Measurements from ENCODE around the gene KIZ.

Gene KIZ

DNA sequence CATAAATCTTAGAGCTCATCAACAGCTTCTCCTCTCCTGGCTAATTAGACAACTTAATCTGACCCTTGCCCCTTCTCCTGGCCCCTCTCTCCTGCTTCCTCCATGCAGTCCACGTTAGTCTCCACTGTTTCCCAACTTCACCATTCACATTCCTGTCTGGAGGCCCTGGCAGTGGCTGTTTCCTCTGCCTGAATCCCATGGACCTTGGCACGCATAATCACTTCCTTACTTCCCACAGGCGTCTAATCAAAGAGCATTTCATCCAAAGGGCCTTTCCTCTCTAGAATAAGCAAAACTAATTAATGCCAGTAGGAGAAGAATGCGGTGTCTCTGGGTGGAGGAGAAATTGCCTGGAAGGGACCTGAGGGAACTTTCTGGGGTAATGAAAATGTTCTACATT lies 160.9 kb downstream of the KIZ start:
- H3K36me3 ChIP-seq (ENCODE audit: control insufficient read depth in 2 of 2, insufficient read depth in 2 of 2, low read length in 2 of 2): no peaks in the 10 kb centered on the region
- H3K4me3 ChIP-seq (ENCODE audit: low read length in 2 of 2): no peak overlapping the region
- H3K27ac ChIP-seq (ENCODE audit: low read length): no peak overlapping the region
- H3K9ac ChIP-seq (ENCODE audit: low read length in 2 of 2): no peak overlapping the region
- H3K9me3 ChIP-seq (ENCODE audit: control insufficient read depth in 2 of 2, low read length in 2 of 2): peaks cover 0 to 3% of the 10 kb centered on the region in 2 donors
- no peaks in the 10 kb centered on the region for H3K4me1 ChIP-seq (ENCODE audit: control insufficient read depth, insufficient read depth, low read length)
- peaks cover 4 to 6% of the 10 kb centered on the region in 2 donors for H3K27me3 ChIP-seq (ENCODE audit: control insufficient read depth in 1 of 2, insufficient read depth in 2 of 2, low read length in 2 of 2)

GRCh38 chr20:21288587-21289370 lies 162.9 kb downstream of the KIZ start:
- H3K9ac ChIP-seq (ENCODE audit: low read length in 2 of 2): no peak overlapping the region
- no peaks in the 10 kb centered on the region for H3K4me1 ChIP-seq (ENCODE audit: control insufficient read depth, insufficient read depth, low read length)
- H3K4me3 ChIP-seq (ENCODE audit: low read length in 2 of 2): no peak overlapping the region
- peaks cover 0 to 3% of the 10 kb centered on the region in 2 donors for H3K9me3 ChIP-seq (ENCODE audit: control insufficient read depth in 2 of 2, low read length in 2 of 2)
- no peak overlapping the region for H3K27ac ChIP-seq (ENCODE audit: low read length)
- H3K27me3 ChIP-seq (ENCODE audit: control insufficient read depth in 1 of 2, insufficient read depth in 2 of 2, low read length in 2 of 2): peaks cover 4 to 6% of the 10 kb centered on the region in 2 donors
- no peaks in the 10 kb centered on the region for H3K36me3 ChIP-seq (ENCODE audit: control insufficient read depth in 2 of 2, insufficient read depth in 2 of 2, low read length in 2 of 2)

- Histone ChIP-seq H3K9me3 (ENCODE audit: control insufficient read depth in 2 of 2, low read length in 2 of 2) (peaks cover 0 to 3% of the 10 kb centered on the region in 2 donors), H3K27ac (ENCODE audit: low read length) (no peak overlapping the region), H3K9ac (ENCODE audit: low read length in 2 of 2) (no peak overlapping the region), H3K4me3 (ENCODE audit: low read length in 2 of 2) (no peak overlapping the region), H3K27me3 (ENCODE audit: control insufficient read depth in 1 of 2, insufficient read depth in 2 of 2, low read length in 2 of 2) (peaks cover 4 to 6% of the 10 kb centered on the region in 2 donors), H3K4me1 (ENCODE audit: control insufficient read depth, insufficient read depth, low read length) (no peaks in the 10 kb centered on the region), H3K36me3 (ENCODE audit: control insufficient read depth in 2 of 2, insufficient read depth in 2 of 2, low read length in 2 of 2) (no peaks in the 10 kb centered on the region)
Measured at GRCh38 chr20:21289651-21290050, 163.8 kb downstream of the KIZ start.

- H3K27ac ChIP-seq (ENCODE audit: low read length): no peak overlapping the region
- H3K9ac ChIP-seq (ENCODE audit: low read length in 2 of 2): no peak overlapping the region
- no peaks in the 10 kb centered on the region for H3K36me3 ChIP-seq (ENCODE audit: control insufficient read depth in 2 of 2, insufficient read depth in 2 of 2, low read length in 2 of 2)
- no peaks in the 10 kb centered on the region for H3K4me1 ChIP-seq (ENCODE audit: control insufficient read depth, insufficient read depth, low read length)
- H3K9me3 ChIP-seq (ENCODE audit: control insufficient read depth in 2 of 2, low read length in 2 of 2): no peaks in the 10 kb centered on the region
- peaks cover 2 to 4% of the 10 kb centered on the region in 2 donors for H3K27me3 ChIP-seq (ENCODE audit: control insufficient read depth in 1 of 2, insufficient read depth in 2 of 2, low read length in 2 of 2)
- no peak overlapping the region for H3K4me3 ChIP-seq (ENCODE audit: low read length in 2 of 2)
Measured at GRCh38 chr20:21291026-21291425, 165.1 kb downstream of the KIZ start.

GRCh38 chr20:21294755-21295154 lies 168.9 kb downstream of the KIZ start:
- Histone ChIP-seq H3K36me3 (ENCODE audit: control insufficient read depth in 2 of 2, insufficient read depth in 2 of 2, low read length in 2 of 2) (no peaks in the 10 kb centered on the region), H3K4me3 (ENCODE audit: low read length in 2 of 2) (no peak overlapping the region), H3K27me3 (ENCODE audit: control insufficient read depth in 1 of 2, insufficient read depth in 2 of 2, low read length in 2 of 2) (peaks cover 0 to 3% of the 10 kb centered on the region in 2 donors), H3K9ac (ENCODE audit: low read length in 2 of 2) (no peak overlapping the region), H3K27ac (ENCODE audit: low read length) (no peak overlapping the region), H3K9me3 (ENCODE audit: control insufficient read depth in 2 of 2, low read length in 2 of 2) (no peaks in the 10 kb centered on the region), H3K4me1 (ENCODE audit: control insufficient read depth, insufficient read depth, low read length) (no peaks in the 10 kb centered on the region)
